Measurements from ENCODE around the gene ARHGEF4. TPM values are rescaled to one million over a fixed set of nuclear protein-coding genes. Genes with fewer than 3 reads are reported as not detected.

The ARHGEF4 gene
- total RNA-seq, 1 donor from 2014 or later, result 25.5 TPM

DNA sequence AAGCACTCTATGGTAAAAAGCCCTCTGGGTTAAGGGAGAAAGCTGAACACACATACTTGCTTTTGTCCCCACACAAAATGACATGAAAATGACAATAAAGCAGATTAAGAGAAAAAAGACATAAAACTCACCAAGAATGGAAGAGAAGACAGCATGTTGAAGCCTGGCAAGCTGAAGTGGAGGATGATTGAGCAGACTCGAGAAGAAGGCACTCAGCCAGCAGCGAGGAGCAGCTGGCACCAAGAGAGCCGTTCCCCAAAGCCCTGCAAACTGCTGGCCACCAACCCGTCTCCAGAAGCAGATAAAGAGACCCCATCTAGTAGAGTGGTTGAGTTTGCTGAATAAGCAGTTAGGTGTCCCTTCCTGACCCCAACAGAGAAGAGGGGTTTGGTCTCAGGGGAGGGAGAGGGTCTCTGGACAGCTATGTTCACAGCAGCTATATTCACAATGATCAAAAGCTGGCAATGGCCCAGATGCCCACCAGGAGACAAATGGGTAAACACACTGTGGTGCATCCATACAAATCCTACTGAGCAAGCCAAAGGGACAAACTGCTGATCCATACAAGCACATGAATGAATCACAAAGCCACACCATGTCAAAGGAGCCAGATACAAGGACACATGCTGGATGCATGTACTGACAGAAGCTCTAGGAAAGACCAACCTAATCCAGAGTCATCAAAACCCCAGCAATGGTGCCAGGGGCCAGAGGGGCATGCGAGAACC lies 219.7 kb downstream of the ARHGEF4 start:
- Mint-ChIP-seq H3K36me3 (peaks cover 52% of the 10 kb centered on the region), H3K4me3 (no peak overlapping the region), H3K4me1 (peaks cover 4% of the 10 kb centered on the region), H3K27ac (peak overlapping the region; percentile 20), H3K9me3 (no peaks in the 10 kb centered on the region), H3K27me3 (ENCODE audit: low read depth) (no peaks in the 10 kb centered on the region)
- TF ChIP-seq, protein P1, sequence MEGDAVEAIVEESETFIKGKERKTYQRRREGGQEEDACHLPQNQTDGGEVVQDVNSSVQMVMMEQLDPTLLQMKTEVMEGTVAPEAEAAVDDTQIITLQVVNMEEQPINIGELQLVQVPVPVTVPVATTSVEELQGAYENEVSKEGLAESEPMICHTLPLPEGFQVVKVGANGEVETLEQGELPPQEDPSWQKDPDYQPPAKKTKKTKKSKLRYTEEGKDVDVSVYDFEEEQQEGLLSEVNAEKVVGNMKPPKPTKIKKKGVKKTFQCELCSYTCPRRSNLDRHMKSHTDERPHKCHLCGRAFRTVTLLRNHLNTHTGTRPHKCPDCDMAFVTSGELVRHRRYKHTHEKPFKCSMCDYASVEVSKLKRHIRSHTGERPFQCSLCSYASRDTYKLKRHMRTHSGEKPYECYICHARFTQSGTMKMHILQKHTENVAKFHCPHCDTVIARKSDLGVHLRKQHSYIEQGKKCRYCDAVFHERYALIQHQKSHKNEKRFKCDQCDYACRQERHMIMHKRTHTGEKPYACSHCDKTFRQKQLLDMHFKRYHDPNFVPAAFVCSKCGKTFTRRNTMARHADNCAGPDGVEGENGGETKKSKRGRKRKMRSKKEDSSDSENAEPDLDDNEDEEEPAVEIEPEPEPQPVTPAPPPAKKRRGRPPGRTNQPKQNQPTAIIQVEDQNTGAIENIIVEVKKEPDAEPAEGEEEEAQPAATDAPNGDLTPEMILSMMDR (IDR thresholded peaks at IDR 0.05; ENCODE audit: unreplicated experiment), result no peak
- no peak for DNase-seq (ENCODE audit: low spot score in 2 of 2, unreplicated experiment in 2 of 2)

DNA sequence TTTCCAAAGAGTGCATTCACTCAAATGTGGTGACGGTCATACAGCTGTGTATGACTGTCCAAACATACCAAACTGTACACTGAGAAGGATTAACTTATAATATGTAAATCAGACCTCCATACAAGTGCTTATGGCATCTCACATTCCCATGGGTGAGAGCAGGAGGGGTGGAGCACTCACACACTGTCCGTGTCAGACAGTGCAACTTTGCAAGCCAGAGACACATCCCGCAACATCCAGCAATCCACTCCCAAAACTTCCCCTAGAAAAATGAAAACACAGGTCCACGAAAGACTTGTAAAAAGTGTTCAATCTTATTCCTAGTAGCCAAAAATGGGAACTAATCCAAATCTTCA lies 220.2 kb downstream of the ARHGEF4 start:
- Mint-ChIP-seq H3K36me3 (peaks cover 47% of the 10 kb centered on the region), H3K4me3 (no peak overlapping the region), H3K4me1 (peaks cover 5% of the 10 kb centered on the region), H3K27me3 (ENCODE audit: low read depth) (no peaks in the 10 kb centered on the region), H3K9me3 (no peaks in the 10 kb centered on the region), H3K27ac (no peak overlapping the region)
- TF ChIP-seq, protein P1 (IDR thresholded peaks at IDR 0.05; ENCODE audit: unreplicated experiment), result no peak
- DNase-seq (ENCODE audit: low spot score in 2 of 2, unreplicated experiment in 2 of 2), result no peak

DNA sequence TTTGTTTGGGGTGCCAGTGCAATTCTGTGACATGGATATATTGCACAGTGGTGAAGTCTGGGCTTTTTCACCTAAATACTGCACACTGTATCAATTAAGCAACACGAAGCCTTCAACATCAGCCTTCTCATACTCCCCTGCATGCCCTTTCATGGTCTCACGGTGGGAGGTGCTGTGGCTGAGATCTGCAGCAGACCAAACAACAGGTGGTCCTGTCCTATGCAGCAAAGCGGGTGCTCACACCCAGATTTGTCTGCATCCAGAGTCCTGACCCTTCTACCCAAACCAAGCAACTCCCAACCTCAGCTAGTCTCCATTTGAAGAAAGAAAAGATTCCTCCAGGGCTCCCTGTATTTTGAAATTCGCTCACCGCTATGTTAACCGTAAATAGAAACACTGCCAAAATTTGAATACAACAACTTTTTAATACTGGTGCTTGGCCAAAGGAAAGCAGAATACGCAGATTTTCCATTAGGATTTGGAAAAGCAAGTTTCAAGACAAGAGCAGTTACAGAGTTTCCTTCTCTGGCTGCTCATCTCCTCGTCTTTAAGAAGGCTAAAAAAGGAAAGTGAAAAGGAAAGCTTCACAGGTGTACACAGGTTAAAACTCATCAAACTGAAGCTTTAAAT lies 221.6 kb downstream of the ARHGEF4 start:
- H3K36me3 Mint-ChIP-seq, result peaks cover 38% of the 10 kb centered on the region
- no peaks in the 10 kb centered on the region for H3K9me3 Mint-ChIP-seq
- H3K4me3 Mint-ChIP-seq, result no peak overlapping the region
- H3K27me3 Mint-ChIP-seq (ENCODE audit: low read depth), result no peaks in the 10 kb centered on the region
- no peak for DNase-seq (ENCODE audit: low spot score in 2 of 2, unreplicated experiment in 2 of 2)
- H3K4me1 Mint-ChIP-seq, result peaks cover 8% of the 10 kb centered on the region
- TF ChIP-seq, protein P1 (IDR thresholded peaks at IDR 0.05; ENCODE audit: unreplicated experiment), result no peak
- H3K27ac Mint-ChIP-seq, result no peak overlapping the region

DNA sequence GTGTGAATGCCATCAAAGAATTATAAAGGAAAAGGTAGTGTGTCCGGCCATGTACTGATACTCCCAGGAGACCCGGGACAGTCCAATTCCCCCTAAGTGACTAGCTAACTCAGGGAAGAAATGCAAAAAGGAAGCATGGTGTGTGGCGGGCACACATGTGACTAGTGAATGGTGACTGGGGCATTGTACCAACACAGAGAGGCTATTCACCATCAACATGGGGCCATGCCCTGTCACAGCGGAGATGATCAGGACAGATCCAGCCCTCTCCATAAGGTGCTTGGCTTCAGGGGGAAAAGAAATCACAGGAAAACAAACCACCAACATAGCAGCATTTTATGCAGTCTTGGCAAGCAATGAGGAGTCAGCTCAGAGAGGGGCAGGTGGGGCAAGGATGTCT lies 222.2 kb downstream of the ARHGEF4 start:
- TF ChIP-seq, protein P1 (IDR thresholded peaks at IDR 0.05; ENCODE audit: unreplicated experiment), result no peak
- no peaks in the 10 kb centered on the region for H3K27me3 Mint-ChIP-seq (ENCODE audit: low read depth)
- no peak overlapping the region for H3K4me3 Mint-ChIP-seq
- H3K27ac Mint-ChIP-seq, result no peak overlapping the region
- no peaks in the 10 kb centered on the region for H3K9me3 Mint-ChIP-seq
- peaks cover 8% of the 10 kb centered on the region for H3K4me1 Mint-ChIP-seq
- DNase-seq (ENCODE audit: low spot score in 2 of 2, unreplicated experiment in 2 of 2), result no peak
- peaks cover 40% of the 10 kb centered on the region for H3K36me3 Mint-ChIP-seq

DNA sequence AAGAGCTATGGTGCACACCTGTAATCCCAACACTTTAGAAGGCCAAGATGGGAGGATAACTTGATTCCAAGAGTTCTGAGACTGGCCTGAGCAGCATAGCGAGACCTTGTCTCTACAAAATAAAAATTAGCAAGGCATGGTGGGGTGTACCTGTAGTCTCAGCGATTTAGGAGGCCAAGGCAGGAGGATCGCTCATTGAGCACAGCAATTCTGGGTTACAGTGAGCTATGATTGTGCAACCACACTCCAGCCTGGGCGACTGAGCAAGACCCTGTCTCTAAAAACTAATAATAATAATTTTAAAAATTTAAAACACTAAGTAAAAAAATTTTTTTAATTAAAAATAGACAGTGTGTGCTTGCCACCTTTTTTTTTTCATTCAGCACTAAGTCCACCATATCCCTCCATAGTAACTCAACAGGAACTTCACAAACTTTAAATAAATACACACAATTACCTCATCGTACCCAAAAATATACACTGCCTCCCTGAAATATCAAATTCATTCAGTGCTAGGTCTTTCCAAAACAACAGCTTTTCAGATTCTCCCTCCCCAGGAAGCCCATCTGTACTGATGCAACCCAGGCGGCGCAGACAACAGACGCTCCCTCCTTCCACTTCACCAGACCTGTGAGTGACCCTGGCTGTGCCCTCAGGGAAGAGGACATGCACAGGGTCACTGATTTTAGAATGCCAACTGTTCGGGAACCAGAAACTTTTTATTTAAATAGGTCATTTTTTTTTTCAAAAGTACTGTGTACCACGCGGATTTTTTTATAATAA lies 227.0 kb downstream of the ARHGEF4 start:
- H3K27ac Mint-ChIP-seq, result peak overlapping the region; percentile 31
- no peaks in the 10 kb centered on the region for H3K9me3 Mint-ChIP-seq
- H3K36me3 Mint-ChIP-seq, result peaks cover 37% of the 10 kb centered on the region
- peaks cover 16% of the 10 kb centered on the region for H3K4me1 Mint-ChIP-seq
- DNase-seq (ENCODE audit: low spot score in 2 of 2, unreplicated experiment in 2 of 2), result no peak
- no peak overlapping the region for H3K4me3 Mint-ChIP-seq
- H3K27me3 Mint-ChIP-seq (ENCODE audit: low read depth), result no peaks in the 10 kb centered on the region
- TF ChIP-seq, protein P1 (IDR thresholded peaks at IDR 0.05; ENCODE audit: unreplicated experiment), result no peak

Data from mesothelial cell of epicardium (in vitro differentiated cells).